ENCODE measurements around the gene OVCA2. TPM values are rescaled to one million over a fixed set of nuclear protein-coding genes. Genes with fewer than 3 reads are reported as not detected.

The OVCA2 gene
- total RNA-seq, 1 donor from 2014 or later = 32.7 TPM

- TF ChIP-seq, protein P1, sequence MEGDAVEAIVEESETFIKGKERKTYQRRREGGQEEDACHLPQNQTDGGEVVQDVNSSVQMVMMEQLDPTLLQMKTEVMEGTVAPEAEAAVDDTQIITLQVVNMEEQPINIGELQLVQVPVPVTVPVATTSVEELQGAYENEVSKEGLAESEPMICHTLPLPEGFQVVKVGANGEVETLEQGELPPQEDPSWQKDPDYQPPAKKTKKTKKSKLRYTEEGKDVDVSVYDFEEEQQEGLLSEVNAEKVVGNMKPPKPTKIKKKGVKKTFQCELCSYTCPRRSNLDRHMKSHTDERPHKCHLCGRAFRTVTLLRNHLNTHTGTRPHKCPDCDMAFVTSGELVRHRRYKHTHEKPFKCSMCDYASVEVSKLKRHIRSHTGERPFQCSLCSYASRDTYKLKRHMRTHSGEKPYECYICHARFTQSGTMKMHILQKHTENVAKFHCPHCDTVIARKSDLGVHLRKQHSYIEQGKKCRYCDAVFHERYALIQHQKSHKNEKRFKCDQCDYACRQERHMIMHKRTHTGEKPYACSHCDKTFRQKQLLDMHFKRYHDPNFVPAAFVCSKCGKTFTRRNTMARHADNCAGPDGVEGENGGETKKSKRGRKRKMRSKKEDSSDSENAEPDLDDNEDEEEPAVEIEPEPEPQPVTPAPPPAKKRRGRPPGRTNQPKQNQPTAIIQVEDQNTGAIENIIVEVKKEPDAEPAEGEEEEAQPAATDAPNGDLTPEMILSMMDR (IDR thresholded peaks at IDR 0.05; ENCODE audit: unreplicated experiment) = no peak
- Mint-ChIP-seq H3K9me3 (ENCODE audit: unreplicated experiment) (no peaks in the 10 kb centered on the region), H3K36me3 (ENCODE audit: low read depth, unreplicated experiment) (peaks cover 14% of the 10 kb centered on the region), H3K4me3 (ENCODE audit: unreplicated experiment) (no peak overlapping the region), H3K27me3 (ENCODE audit: unreplicated experiment) (peaks cover 5% of the 10 kb centered on the region), H3K27ac (ENCODE audit: unreplicated experiment) (no peak overlapping the region), H3K4me1 (ENCODE audit: unreplicated experiment) (peaks cover 5% of the 10 kb centered on the region)
- DNase-seq (ENCODE audit: low spot score) = no peak
These were observed 7.7 kb upstream of the OVCA2 start for GRCh38 chr17:2034157-2034556.

DNA sequence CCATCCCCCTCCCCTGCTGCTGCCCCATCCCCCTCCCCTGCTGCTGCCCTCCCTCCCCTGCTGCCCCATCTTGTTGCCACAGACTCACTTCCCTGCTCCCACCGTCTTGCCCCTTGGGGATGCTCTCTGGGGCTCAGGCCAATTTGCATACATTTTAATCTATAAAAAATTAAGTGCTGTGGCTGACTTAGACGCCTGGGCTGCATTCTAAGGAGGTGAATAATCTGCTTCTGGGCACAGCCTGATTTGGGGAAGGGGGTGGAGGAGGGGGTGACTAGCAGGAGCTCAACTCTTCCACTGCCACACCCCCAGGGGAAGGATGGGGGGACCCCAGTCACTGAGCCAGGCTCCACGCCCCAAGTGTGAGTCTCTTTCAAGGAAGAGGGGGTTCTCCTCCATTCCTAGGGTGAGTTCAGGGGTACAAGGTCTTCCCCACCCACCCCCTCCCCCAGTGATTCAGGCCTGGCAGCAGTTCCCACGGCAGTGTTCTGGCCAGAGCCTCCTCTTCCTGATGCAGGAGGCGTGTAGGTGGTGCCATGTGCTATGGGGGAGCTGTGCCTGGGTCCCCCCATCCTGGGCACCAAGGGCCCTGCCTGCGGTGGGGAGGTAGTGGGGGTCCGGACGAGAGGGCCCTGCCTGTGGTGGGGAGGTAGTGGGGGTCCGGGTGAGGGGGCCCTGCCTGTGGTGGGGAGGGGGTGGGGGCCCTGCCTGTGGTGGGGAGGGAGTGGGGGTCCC, 6.8 kb upstream of the OVCA2 start:
- no peak overlapping the region for H3K4me3 Mint-ChIP-seq (ENCODE audit: unreplicated experiment)
- TF ChIP-seq, protein P1 (IDR thresholded peaks at IDR 0.05; ENCODE audit: unreplicated experiment) = no peak
- H3K9me3 Mint-ChIP-seq (ENCODE audit: unreplicated experiment) = no peaks in the 10 kb centered on the region
- peaks cover 2% of the 10 kb centered on the region for H3K27me3 Mint-ChIP-seq (ENCODE audit: unreplicated experiment)
- H3K27ac Mint-ChIP-seq (ENCODE audit: unreplicated experiment) = no peak overlapping the region
- H3K36me3 Mint-ChIP-seq (ENCODE audit: low read depth, unreplicated experiment) = peaks cover 14% of the 10 kb centered on the region
- DNase-seq (ENCODE audit: low spot score) = no peak
- H3K4me1 Mint-ChIP-seq (ENCODE audit: unreplicated experiment) = peaks cover 5% of the 10 kb centered on the region

GRCh38 chr17:2035541-2036488, 6.0 kb upstream of the OVCA2 start:
- peaks cover 5% of the 10 kb centered on the region for H3K27me3 Mint-ChIP-seq (ENCODE audit: unreplicated experiment)
- H3K4me3 Mint-ChIP-seq (ENCODE audit: unreplicated experiment) = peak overlapping the region; percentile 51
- H3K4me1 Mint-ChIP-seq (ENCODE audit: unreplicated experiment) = peaks cover 3% of the 10 kb centered on the region
- H3K36me3 Mint-ChIP-seq (ENCODE audit: low read depth, unreplicated experiment) = peaks cover 14% of the 10 kb centered on the region
- H3K27ac Mint-ChIP-seq (ENCODE audit: unreplicated experiment) = no peak overlapping the region
- H3K9me3 Mint-ChIP-seq (ENCODE audit: unreplicated experiment) = no peaks in the 10 kb centered on the region
- no peak for DNase-seq (ENCODE audit: low spot score)
- TF ChIP-seq, protein P1 (IDR thresholded peaks at IDR 0.05; ENCODE audit: unreplicated experiment) = no peak

DNA sequence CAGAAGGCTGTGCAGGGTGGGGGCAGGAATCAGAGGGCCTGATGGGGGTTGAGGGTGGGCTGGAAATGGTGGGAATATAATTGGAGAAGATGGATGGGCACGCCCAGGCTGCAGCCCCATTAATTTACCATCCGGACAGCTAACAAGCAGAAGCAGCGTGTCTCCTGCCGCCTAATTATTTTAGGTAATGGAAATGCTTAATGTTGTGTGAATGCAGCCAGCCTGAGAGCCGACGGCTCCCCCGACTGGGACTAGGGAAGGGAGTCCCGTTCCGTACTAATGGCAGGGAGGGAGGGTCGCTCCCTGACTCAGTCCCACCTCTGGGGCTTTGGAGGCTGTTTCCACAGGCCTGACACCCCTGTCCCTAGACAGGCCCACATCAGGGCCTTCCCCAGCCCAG, 4.7 kb upstream of the OVCA2 start:
- Mint-ChIP-seq H3K27me3 (ENCODE audit: unreplicated experiment) (peaks cover 10% of the 10 kb centered on the region), H3K36me3 (ENCODE audit: low read depth, unreplicated experiment) (peaks cover 15% of the 10 kb centered on the region)

More for the DNA sequence above, 4.7 kb upstream of the OVCA2 start:
- TF ChIP-seq, protein P1 (IDR thresholded peaks at IDR 0.05; ENCODE audit: unreplicated experiment) = no peak
- no peak for DNase-seq (ENCODE audit: low spot score)
- Mint-ChIP-seq H3K27ac (ENCODE audit: unreplicated experiment) (no peak overlapping the region), H3K4me1 (ENCODE audit: unreplicated experiment) (peaks cover 8% of the 10 kb centered on the region), H3K9me3 (ENCODE audit: unreplicated experiment) (no peaks in the 10 kb centered on the region), H3K4me3 (ENCODE audit: unreplicated experiment) (no peak overlapping the region)
